HepG2 (cell line): ENCODE data around the gene ARPC1A. TPM values are rescaled to one million over a fixed set of nuclear protein-coding genes. Genes with fewer than 3 reads are reported as not detected.

ENCODE experiments used
- CC2D1A ChIP-seq: sonication (generic); formaldehyde crosslinking; IDR thresholded peaks from 2 replicates; pipeline ENCODE4 v1.8.1; 2023; ENCODE audit warnings: mild to moderate bottlenecking, missing genetic modification reagents
- DNMT3B ChIP-seq: conservative IDR thresholded peaks from 2 replicates; pipeline ENCODE4 v1.6.1; 2016; ENCODE audit warnings: missing biosample characterization, control low read depth
- EP300 ChIP-seq, 3 experiments: sonication (generic) in 1 of 3; formaldehyde crosslinking in 1 of 3; IDR thresholded peaks; 2 replicates each; pipeline versions ENCODE4 v1.5.1 to v1.6.1; 2011 to 2020; ENCODE audit warnings: low read depth in 2 of 3, low read length in 2 of 3, borderline replicate concordance in 1 of 3, improper control_type of control experiment in 1 of 3, mild to moderate bottlenecking in 1 of 3, missing genetic modification reagents in 1 of 3, moderate library complexity in 1 of 3
- FOXJ3 ChIP-seq: sonication (generic); formaldehyde crosslinking; IDR thresholded peaks from 2 replicates; pipeline ENCODE4 v1.4.0; 2020; ENCODE audit warnings: missing genetic modification reagents, mild to moderate bottlenecking, borderline replicate concordance
- KDM5A ChIP-seq: fragments of 200-600 bp; sonication (generic); IDR thresholded peaks from 2 replicates; pipeline ENCODE4 v1.7.0; 2018; ENCODE audit warnings: antibody characterized with exemption, mild to moderate bottlenecking, low read length, borderline replicate concordance
- KDM5B ChIP-seq: sonication (generic); formaldehyde crosslinking; IDR thresholded peaks from 2 replicates; pipeline ENCODE4 v1.4.0; 2020; ENCODE audit warnings: missing genetic modification reagents, mild to moderate bottlenecking, borderline replicate concordance
- NFATC3 ChIP-seq: sonication (generic); formaldehyde crosslinking; IDR thresholded peaks from 2 replicates; pipeline ENCODE4 v1.5.1; 2020; ENCODE audit warnings: mild to moderate bottlenecking, missing genetic modification reagents
- RBM39 ChIP-seq: fragments of 200-400 bp; formaldehyde crosslinking; IDR thresholded peaks from one replicate; pipeline ENCODE4 v1.6.1; 2018; ENCODE audit warnings: antibody characterized with exemption, mild to moderate bottlenecking, low read depth, low read length; ENCODE audit not compliant: poor library complexity, severe bottlenecking
- SNAPC2 ChIP-seq: sonication (generic); formaldehyde crosslinking; IDR thresholded peaks from 2 replicates; pipeline ENCODE4 v1.8.1; 2022; ENCODE audit warnings: mild to moderate bottlenecking, missing genetic modification reagents
- TBX3 ChIP-seq: fragments of 450-650 bp; IDR thresholded peaks from 2 replicates; pipeline ENCODE4 v1.6.1; 2017; ENCODE audit warnings: antibody characterized with exemption, mild to moderate bottlenecking, inconsistent platforms, borderline replicate concordance
- TMF1 ChIP-seq: sonication (generic); formaldehyde crosslinking; IDR thresholded peaks from 2 replicates; pipeline ENCODE4 v1.8.1; 2022; ENCODE audit warnings: low read depth, missing genetic modification reagents
- ZIK1 ChIP-seq: sonication (generic); formaldehyde crosslinking; IDR thresholded peaks from 2 replicates; pipeline ENCODE4 v1.5.0; 2020; ENCODE audit warnings: mild to moderate bottlenecking, low read depth, missing genetic modification reagents, borderline replicate concordance
- ZNF12 ChIP-seq: sonication (generic); formaldehyde crosslinking; IDR thresholded peaks from 2 replicates; pipeline ENCODE4 v1.5.0; 2020; ENCODE audit warnings: missing genetic modification reagents
- ZNF253 ChIP-seq: sonication (generic); formaldehyde crosslinking; IDR thresholded peaks from 2 replicates; pipeline ENCODE4 v1.8.0; 2022; ENCODE audit warnings: mild to moderate bottlenecking, missing genetic modification reagents, borderline replicate concordance
- ZNF329 ChIP-seq: sonication (generic); formaldehyde crosslinking; IDR thresholded peaks from 2 replicates; pipeline ENCODE4 v1.9.0; 2021; ENCODE audit warnings: low read depth, mild to moderate bottlenecking, missing genetic modification reagents
- ZNF382 ChIP-seq: sonication (generic); formaldehyde crosslinking; IDR thresholded peaks from 2 replicates; pipeline ENCODE4 v1.5.0; 2020; ENCODE audit warnings: missing genetic modification reagents, mild to moderate bottlenecking, borderline replicate concordance
- ZNF501 ChIP-seq: sonication (generic); formaldehyde crosslinking; IDR thresholded peaks from 2 replicates; pipeline ENCODE4 v1.5.1; 2020; ENCODE audit warnings: mild to moderate bottlenecking, moderate library complexity, missing genetic modification reagents
- ZNF577 ChIP-seq: sonication (generic); formaldehyde crosslinking; IDR thresholded peaks from 2 replicates; pipeline ENCODE4 v1.4.0; 2020; ENCODE audit warnings: mild to moderate bottlenecking, low read depth, missing genetic modification reagents, borderline replicate concordance
- ZNF672 ChIP-seq: sonication (generic); formaldehyde crosslinking; IDR thresholded peaks from 2 replicates; pipeline ENCODE4 v1.8.1; 2022; ENCODE audit warnings: missing genetic modification reagents
- ZNF713 ChIP-seq: sonication (generic); formaldehyde crosslinking; IDR thresholded peaks from 2 replicates; pipeline ENCODE4 v1.4.0; 2020; ENCODE audit warnings: mild to moderate bottlenecking, missing genetic modification reagents
- ZNF788 ChIP-seq: sonication (generic); formaldehyde crosslinking; IDR thresholded peaks from 2 replicates; pipeline ENCODE4 v1.5.0; 2020; ENCODE audit warnings: mild to moderate bottlenecking, missing genetic modification reagents, borderline replicate concordance
- polyA plus RNA-seq, 8 experiments: library from polyadenylated mRNA; depleted of rRNA in 3 of 8; stranded (reverse) in 7 of 8; unstranded in 1 of 8; fragments of >200 nt; fragmentation: Illumina TruSeq in 4 of 8; extraction: Trizol in 4 of 8; gene quantifications; 2 replicates each; pipeline versions ENCODE4 v1.2.1 to v1.2.3, GENCODE V29; 2011 to 2016; ENCODE audit warnings: low read depth in 4 of 8, missing spikeins in 1 of 8, mixed read lengths in 1 of 8; ENCODE audit not compliant: insufficient read depth in 1 of 8
- total RNA-seq, 5 experiments: library from RNA; depleted of rRNA; stranded (reverse); fragments of >200 nt; fragmentation: Illumina TruSeq; extraction: Trizol; gene quantifications; 2 replicates each; pipeline ENCODE4 v1.2.3, GENCODE V29; 2016; ENCODE audit warnings: low read depth in 1 of 5
- TF ChIP-seq, protein P1 (sequence below): sonication (generic); formaldehyde crosslinking; IDR thresholded peaks from 2 replicates; pipeline ENCODE4 v1.4.0; 2020; ENCODE audit warnings: mild to moderate bottlenecking, missing genetic modification reagents
- TF ChIP-seq, protein P2 (sequence below): IDR thresholded peaks from 2 replicates; pipeline ENCODE4 v1.6.1; 2012; ENCODE audit warnings: low read depth, low read length, improper control_type of control experiment
- TF ChIP-seq, protein P3 (sequence below): sonication (generic); formaldehyde crosslinking; IDR thresholded peaks from 2 replicates; pipeline ENCODE4 v1.5.0; 2020; ENCODE audit warnings: missing genetic modification reagents, mild to moderate bottlenecking, borderline replicate concordance
- TF ChIP-seq, protein P4 (sequence below): IDR thresholded peaks from 2 replicates; pipeline ENCODE4 v1.6.1; 2016; ENCODE audit warnings: mild to moderate bottlenecking

The ARPC1A gene
- total and polyA plus RNA-seq, 2 of the 13 experiments (the other 11 are each of a cell fraction or from before 2014, with no cell fraction given), result 44.3 to 88.5 TPM

DNA sequence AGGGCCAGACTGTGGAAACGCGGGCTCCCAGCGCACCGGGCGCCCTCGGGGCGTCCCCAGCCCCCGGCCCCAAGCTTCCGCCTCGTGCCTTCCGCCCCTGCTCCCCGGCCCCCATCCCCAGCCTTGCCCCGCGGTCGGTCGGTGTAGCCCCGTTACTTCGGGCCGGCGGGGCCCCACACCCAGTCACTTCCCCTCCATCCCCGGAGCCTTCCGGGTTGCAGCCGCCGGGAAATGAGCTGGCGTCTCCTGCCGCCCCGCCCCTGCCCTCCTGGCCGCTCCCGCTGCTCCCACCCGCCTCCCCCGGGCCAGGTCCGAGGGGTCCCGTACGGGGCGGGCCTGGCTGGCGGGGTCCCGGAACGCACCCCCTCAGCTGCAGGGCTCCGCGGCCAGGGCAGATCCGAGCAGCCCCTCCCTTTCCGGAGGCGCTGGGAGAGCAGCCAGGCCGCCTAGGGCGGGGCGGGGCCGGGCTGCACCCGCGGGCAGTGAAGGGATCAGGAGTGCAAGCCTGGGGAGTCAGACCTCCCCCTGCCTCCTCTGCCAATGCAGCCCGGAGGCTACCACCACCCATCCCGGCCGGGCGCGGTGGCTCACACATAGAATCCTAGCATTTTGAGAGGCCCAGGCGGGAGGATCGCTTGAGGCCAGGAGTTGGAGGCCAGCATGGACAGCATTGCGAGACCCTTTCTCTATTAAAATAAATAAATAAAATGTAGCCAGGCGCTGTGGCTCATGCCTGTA, 49.5 kb downstream of the ARPC1A start (continued):
- TF ChIP-seq ZIK1, result no peak
- TF ChIP-seq CC2D1A, result no peak
- no peak for TF ChIP-seq DNMT3B (CRISPR knock-in tag)
- TF ChIP-seq ZNF501, result no peak
- TF ChIP-seq ZNF329 (CRISPR knock-in tag), result no peak; the same call in 1 of the 2 replicates
- no peak for TF ChIP-seq ZNF577
- TF ChIP-seq TBX3, result no peak
- no peak for TF ChIP-seq NFATC3 (CRISPR knock-in tag)
- TF ChIP-seq FOXJ3 (CRISPR knock-in tag), result no peak
- TF ChIP-seq ZNF713 (CRISPR knock-in tag), result no peak
- TF ChIP-seq ZNF788 (CRISPR knock-in tag), result peak; percentile 83
- TF ChIP-seq, protein P1, sequence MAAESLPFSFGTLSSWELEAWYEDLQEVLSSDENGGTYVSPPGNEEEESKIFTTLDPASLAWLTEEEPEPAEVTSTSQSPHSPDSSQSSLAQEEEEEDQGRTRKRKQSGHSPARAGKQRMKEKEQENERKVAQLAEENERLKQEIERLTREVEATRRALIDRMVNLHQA (CRISPR knock-in tag), result no peak
- TF ChIP-seq EP300 (IDR thresholded peaks at IDR 0.05; ENCODE audit: low read depth in 2 of 2, low read length in 2 of 2), result no peak
- TF ChIP-seq EP300 (CRISPR knock-in tag; IDR thresholded peaks at IDR 0.05; ENCODE audit: borderline replicate concordance), result no peak
- TF ChIP-seq ZNF672 (CRISPR knock-in tag), result no peak
- TF ChIP-seq, protein P2, sequence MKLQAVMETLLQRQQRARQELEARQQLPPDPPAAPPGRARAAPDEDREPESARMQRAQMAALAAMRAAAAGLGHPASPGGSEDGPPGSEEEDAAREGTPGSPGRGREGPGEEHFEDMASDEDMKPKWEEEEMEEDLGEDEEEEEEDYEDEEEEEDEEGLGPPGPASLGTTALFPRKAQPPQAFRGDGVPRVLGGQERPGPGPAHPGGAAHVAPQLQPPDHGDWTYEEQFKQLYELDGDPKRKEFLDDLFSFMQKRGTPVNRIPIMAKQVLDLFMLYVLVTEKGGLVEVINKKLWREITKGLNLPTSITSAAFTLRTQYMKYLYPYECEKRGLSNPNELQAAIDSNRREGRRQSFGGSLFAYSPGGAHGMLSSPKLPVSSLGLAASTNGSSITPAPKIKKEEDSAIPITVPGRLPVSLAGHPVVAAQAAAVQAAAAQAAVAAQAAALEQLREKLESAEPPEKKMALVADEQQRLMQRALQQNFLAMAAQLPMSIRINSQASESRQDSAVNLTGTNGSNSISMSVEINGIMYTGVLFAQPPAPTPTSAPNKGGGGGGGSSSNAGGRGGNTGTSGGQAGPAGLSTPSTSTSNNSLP, result no peak
- TF ChIP-seq KDM5B, result 0 out of 2 replicates have a peak, but pooled peaks have one; percentile 33
- TF ChIP-seq RBM39, result no peak
- no peak for TF ChIP-seq ZNF253 (CRISPR knock-in tag)
- TF ChIP-seq ZNF382 (CRISPR knock-in tag), result no peak
- TF ChIP-seq KDM5A, result no peak
- no peak for TF ChIP-seq TMF1
- TF ChIP-seq, protein P3, sequence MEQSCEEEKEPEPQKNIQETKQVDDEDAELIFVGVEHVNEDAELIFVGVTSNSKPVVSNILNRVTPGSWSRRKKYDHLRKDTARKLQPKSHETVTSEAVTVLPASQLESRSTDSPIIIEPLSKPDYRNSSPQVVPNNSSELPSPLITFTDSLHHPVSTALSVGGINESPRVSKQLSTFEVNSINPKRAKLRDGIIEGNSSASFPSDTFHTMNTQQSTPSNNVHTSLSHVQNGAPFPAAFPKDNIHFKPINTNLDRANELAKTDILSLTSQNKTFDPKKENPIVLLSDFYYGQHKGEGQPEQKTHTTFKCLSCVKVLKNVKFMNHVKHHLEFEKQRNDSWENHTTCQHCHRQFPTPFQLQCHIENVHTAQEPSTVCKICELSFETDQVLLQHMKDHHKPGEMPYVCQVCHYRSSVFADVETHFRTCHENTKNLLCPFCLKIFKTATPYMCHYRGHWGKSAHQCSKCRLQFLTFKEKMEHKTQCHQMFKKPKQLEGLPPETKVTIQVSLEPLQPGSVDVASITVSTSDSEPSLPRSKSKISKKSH (CRISPR knock-in tag), result no peak; the same call in 1 of the 2 replicates
- no peak for TF ChIP-seq SNAPC2 (CRISPR knock-in tag)
- TF ChIP-seq, protein P4, sequence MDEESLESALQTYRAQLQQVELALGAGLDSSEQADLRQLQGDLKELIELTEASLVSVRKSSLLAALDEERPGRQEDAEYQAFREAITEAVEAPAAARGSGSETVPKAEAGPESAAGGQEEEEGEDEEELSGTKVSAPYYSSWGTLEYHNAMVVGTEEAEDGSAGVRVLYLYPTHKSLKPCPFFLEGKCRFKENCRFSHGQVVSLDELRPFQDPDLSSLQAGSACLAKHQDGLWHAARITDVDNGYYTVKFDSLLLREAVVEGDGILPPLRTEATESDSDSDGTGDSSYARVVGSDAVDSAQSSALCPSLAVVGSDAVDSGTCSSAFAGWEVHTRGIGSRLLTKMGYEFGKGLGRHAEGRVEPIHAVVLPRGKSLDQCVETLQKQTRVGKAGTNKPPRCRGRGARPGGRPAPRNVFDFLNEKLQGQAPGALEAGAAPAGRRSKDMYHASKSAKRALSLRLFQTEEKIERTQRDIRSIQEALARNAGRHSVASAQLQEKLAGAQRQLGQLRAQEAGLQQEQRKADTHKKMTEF (CRISPR knock-in tag), result peak; percentile 66; the same call in 1 of the 2 replicates
- TF ChIP-seq ZNF12, result no peak
